Omental fat pad (tissue), 4 donors: ENCODE measurements around the gene IRX3. TPM values are rescaled to one million over a fixed set of nuclear protein-coding genes. Genes with fewer than 3 reads are reported as not detected.

Experiments used
- ATAC-seq: fragments of 150-250 bp; one replicate; pipeline ENCODE4 v1.9.1; 2016; ENCODE audit warnings: mild to moderate bottlenecking, moderate library complexity; ENCODE audit not compliant: low FRiP score
- DNase-seq: peaks from one replicate; pipeline ENCODE4 v3.0.0-alpha.2; 2019; ENCODE audit warnings: low spot score
- total RNA-seq, 4 donors: library from RNA; depleted of rRNA; stranded (reverse); fragments of >200 nt; gene quantifications; one replicate each; pipeline ENCODE4 v1.1.0, GENCODE V29; 2016
- TF ChIP-seq, protein P1 (sequence below), 3 donors: fragments of 450-650 bp; IDR thresholded peaks; one replicate each; pipeline ENCODE4 v1.5.1; 2016 to 2017; ENCODE audit warnings: antibody characterized with exemption in 3 of 3, mild to moderate bottlenecking in 3 of 3, moderate library complexity in 2 of 3

Gene IRX3
- total RNA-seq, 4 donors from 2014 or later, result 0.37 to 8.2 (median 0.68) TPM

GRCh38 chr16:54275956-54276355 lies 10.6 kb downstream of the IRX3 start:
- TF ChIP-seq, protein P1, sequence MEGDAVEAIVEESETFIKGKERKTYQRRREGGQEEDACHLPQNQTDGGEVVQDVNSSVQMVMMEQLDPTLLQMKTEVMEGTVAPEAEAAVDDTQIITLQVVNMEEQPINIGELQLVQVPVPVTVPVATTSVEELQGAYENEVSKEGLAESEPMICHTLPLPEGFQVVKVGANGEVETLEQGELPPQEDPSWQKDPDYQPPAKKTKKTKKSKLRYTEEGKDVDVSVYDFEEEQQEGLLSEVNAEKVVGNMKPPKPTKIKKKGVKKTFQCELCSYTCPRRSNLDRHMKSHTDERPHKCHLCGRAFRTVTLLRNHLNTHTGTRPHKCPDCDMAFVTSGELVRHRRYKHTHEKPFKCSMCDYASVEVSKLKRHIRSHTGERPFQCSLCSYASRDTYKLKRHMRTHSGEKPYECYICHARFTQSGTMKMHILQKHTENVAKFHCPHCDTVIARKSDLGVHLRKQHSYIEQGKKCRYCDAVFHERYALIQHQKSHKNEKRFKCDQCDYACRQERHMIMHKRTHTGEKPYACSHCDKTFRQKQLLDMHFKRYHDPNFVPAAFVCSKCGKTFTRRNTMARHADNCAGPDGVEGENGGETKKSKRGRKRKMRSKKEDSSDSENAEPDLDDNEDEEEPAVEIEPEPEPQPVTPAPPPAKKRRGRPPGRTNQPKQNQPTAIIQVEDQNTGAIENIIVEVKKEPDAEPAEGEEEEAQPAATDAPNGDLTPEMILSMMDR (IDR thresholded peaks at IDR 0.05), result no peak
- DNase-seq, result no peak
- no peak for ATAC-seq

- no peak for DNase-seq
- ATAC-seq, result no peak
- TF ChIP-seq, protein P1 (IDR thresholded peaks at IDR 0.05), result no peak
Observed at GRCh38 chr16:54273566-54273965, 13.0 kb downstream of the IRX3 start.

- TF ChIP-seq, protein P1 (IDR thresholded peaks at IDR 0.05), result no peak
- no peak for DNase-seq
- no peak for ATAC-seq
Observed at GRCh38 chr16:54270711-54271110, 15.9 kb downstream of the IRX3 start.

DNA sequence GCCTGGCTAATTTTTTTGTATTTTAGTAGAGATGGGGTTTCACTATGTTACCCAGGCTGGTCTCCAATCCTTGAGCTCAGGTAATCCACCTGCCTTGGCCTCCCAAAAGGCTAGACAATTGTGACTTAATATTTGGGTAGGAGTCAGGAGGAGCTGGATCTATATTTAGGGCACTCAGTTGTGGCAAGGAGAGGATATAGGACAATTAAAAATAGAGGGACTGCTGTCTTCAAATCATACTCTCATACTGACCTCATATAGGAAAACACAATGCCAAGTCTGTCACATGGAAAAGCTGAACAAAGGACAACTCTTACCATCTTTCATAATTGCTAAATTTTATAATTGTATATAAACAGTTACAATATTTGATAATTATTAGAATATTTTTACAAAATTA lies 17.1 kb downstream of the IRX3 start:
- ATAC-seq (no peak), DNase-seq (no peak)
- TF ChIP-seq, protein P1 (IDR thresholded peaks at IDR 0.05), result no peak

DNA sequence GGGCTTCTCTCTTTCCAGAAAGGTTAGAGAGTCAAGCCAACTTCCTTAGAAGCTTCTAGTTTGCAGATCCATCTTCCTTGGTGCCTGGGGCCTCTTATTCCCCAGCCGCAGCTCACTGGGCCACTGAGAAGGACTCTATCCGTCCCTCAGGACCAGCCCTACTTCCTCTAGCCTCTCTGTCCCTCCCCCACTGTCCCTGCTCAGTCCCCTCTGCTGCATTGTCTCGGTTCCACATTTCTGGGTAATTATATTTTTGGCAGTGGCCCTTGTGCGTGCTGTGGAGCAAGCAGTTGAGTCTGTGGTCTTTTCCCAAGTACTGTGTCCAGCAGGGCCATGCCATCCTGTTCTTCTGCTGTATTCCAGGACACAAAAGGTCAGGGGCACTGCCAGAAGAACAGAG lies 17.8 kb downstream of the IRX3 start:
- no peak for ATAC-seq
- TF ChIP-seq, protein P1 (IDR thresholded peaks at IDR 0.05), result no peak

DNA sequence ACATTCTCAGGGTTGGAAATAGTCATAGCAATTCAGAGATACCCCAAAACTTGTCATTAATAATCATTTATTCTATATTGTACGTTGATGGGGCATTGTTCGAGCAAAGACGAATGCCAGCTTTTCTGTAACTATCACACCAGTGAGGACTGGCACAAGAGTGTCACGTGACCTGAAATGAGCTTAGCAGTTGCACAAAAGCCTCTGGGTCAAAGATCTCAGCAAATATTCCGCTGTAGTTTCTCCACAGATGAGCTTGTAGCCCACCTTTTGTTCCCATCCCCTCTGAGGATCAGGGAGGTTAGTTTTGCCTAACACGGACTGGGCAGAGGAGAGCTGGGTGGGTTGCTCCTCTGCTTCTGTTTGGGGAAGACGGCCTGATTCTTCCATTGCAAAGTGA lies 18.2 kb downstream of the IRX3 start:
- ATAC-seq (no peak), DNase-seq (no peak)
- TF ChIP-seq, protein P1 (IDR thresholded peaks at IDR 0.05), result no peak

More for the DNA sequence above, 17.8 kb downstream of the IRX3 start:
- DNase-seq, result no peak

GRCh38 chr16:54266363-54266955 lies 20.1 kb downstream of the IRX3 start:
- TF ChIP-seq, protein P1 (IDR thresholded peaks at IDR 0.05), result no peak
- DNase-seq (no peak), ATAC-seq (no peak)
